ENCODE data around the gene BATF3. TPM values are rescaled to one million over a fixed set of nuclear protein-coding genes. Genes with fewer than 3 reads are reported as not detected.

Gene BATF3
- total RNA-seq, 4 donors from 2014 or later = 0.88 to 2.7 (median 1.6) TPM

GRCh38 chr1:212700892-212701819 lies 1.5 kb upstream of the BATF3 start:
- no peak for TF ChIP-seq CTCF (IDR thresholded peaks at IDR 0.05; ENCODE audit: low read depth)

- no peak for TF ChIP-seq CTCF (IDR thresholded peaks at IDR 0.05; ENCODE audit: low read depth)
Measured at GRCh38 chr1:212700223-212700891, 717 bp upstream of the BATF3 start.

- TF ChIP-seq CTCF (IDR thresholded peaks at IDR 0.05; ENCODE audit: low read depth) = no peak
Measured at GRCh38 chr1:212699104-212699624, 476 bp downstream of the BATF3 start.

- no peak for TF ChIP-seq CTCF (IDR thresholded peaks at IDR 0.05; ENCODE audit: low read depth)
Measured at GRCh38 chr1:212698467-212699103, 1.1 kb downstream of the BATF3 start.

GRCh38 chr1:212696721-212697331 lies 2.8 kb downstream of the BATF3 start:
- no peak for TF ChIP-seq CTCF (IDR thresholded peaks at IDR 0.05; ENCODE audit: low read depth)

GRCh38 chr1:212692774-212693644 lies 6.6 kb downstream of the BATF3 start:
- TF ChIP-seq CTCF (IDR thresholded peaks at IDR 0.05; ENCODE audit: low read depth) = no peak
